Metanephros (tissue), 2 donors: ENCODE results near the gene LHX1. TPM values are rescaled to one million over a fixed set of nuclear protein-coding genes. Genes with fewer than 3 reads are reported as not detected.

Source experiments
- small RNA-seq: library from RNA; depleted of rRNA; stranded (forward); fragments of <200 nt; gene quantifications from one replicate; pipeline ENCODE3, GENCODE V24; 2014; ENCODE audit warnings: low replicate concordance
- total RNA-seq: library from RNA; depleted of rRNA; stranded (reverse); fragments of >200 nt; gene quantifications from one replicate; pipeline ENCODE4 v1.2.3, GENCODE V29; 2014

Gene LHX1
- total RNA-seq, result 50.7 TPM

GRCh38 chr17:36937001-36937958, at the start of gene LHX1:
Gene LHX1 (plus strand): TSS chr17:36937475. CDS start chr17:36938198, 723 bp downstream.

GRCh38 chr17:36948717-36949460, 11.6 kb downstream of the LHX1 start, which contains the start of gene AATF:
Gene AATF (plus strand): TSS chr17:36948954. CDS start chr17:36949126, 172 bp downstream.

Small RNA genes within 50 kb of the gene (small RNA-seq; reads per million reads assigned to genes)
- not detected for gene AC243773.2

Other genes starting within 250 kb of the LHX1 start
- 25.3 TPM for gene AATF, start 11.5 kb downstream of the LHX1 start, total RNA-seq